Activated CD4-positive, alpha-beta T cell treated with anti-CD3 and anti-CD28 coated beads, Interleukin-2, amount 10 ng/mL, durations not matched to agents 7 days and 5 days (primary cell): ENCODE results near the gene CACNA1D. TPM values are rescaled to one million over a fixed set of nuclear protein-coding genes. Genes with fewer than 3 reads are reported as not detected.
"Not testable (repeated sequence)": the region's sequence is repeated elsewhere in the genome, so short reads cannot be mapped to it uniquely, and the experiment has no call there.

Experiments used
- CTCF ChIA-PET: fragments of 350-600 bp; sonication (Branson Sonifier 250); formaldehyde crosslinking; loops from one replicate; lab custom pipeline; 2021; ENCODE audit warnings: antibody characterized with exemption; lab: Charles Lee
- POLR2A ChIA-PET: fragments of 350-600 bp; sonication (Branson Sonifier 250); formaldehyde crosslinking; loops from one replicate; lab custom pipeline; 2021; ENCODE audit warnings: antibody characterized with exemption; lab: Charles Lee
- DNase-seq: peaks from one replicate; pipeline ENCODE4 v3.0.0-alpha.2; 2020
- H3K27ac Mint-ChIP-seq: one replicate; pipeline ENCODE4 v1.8.0; 2021; ENCODE audit warnings: mild to moderate bottlenecking, moderate library complexity, mixed read lengths
- H3K27me3 Mint-ChIP-seq: one replicate; pipeline ENCODE4 v1.8.0; 2021; ENCODE audit warnings: mixed read lengths
- H3K36me3 Mint-ChIP-seq: one replicate; pipeline ENCODE4 v1.8.0; 2021; ENCODE audit warnings: low read depth, mixed read lengths
- H3K4me1 Mint-ChIP-seq: one replicate; pipeline ENCODE4 v1.8.0; 2021; ENCODE audit warnings: mixed read lengths
- H3K4me3 Mint-ChIP-seq: one replicate; pipeline ENCODE4 v1.8.0; 2021; ENCODE audit warnings: mild to moderate bottlenecking, moderate library complexity, mixed read lengths
- H3K9me3 Mint-ChIP-seq: one replicate; pipeline ENCODE4 v1.8.0; 2021; ENCODE audit warnings: mixed read lengths
- total RNA-seq, 2 experiments: library from RNA; stranded (reverse); gene quantifications; one replicate each; pipeline ENCODE4 v1.2.3, GENCODE V29; 2021

Gene CACNA1D
- total RNA-seq = under 1 TPM; 0.15 to 0.33 TPM

- H3K4me3 Mint-ChIP-seq = peak within 1 kb of the TSS; percentile 37
- H3K27ac Mint-ChIP-seq = no peak within 1 kb of the TSS
- DNase-seq = no peak
Measured at GRCh38 chr3:53493963-53494791, at the start of gene CACNA1D. CACNA1D (plus strand) TSS chr3:53494611; CDS start chr3:53495167, 556 bp downstream.

GRCh38 chr3:53457068-53457467 is 37.3 kb upstream of the CACNA1D start:
- POLR2A ChIA-PET = no interaction called here
- peaks cover 12% of the 10 kb centered on the region for H3K27me3 Mint-ChIP-seq
- DNase-seq = no peak
- H3K36me3 Mint-ChIP-seq = no peaks in the 10 kb centered on the region
- H3K27ac Mint-ChIP-seq = no peak overlapping the region
- no peaks in the 10 kb centered on the region for H3K4me1 Mint-ChIP-seq
- H3K4me3 Mint-ChIP-seq = no peak overlapping the region
- H3K9me3 Mint-ChIP-seq = no peaks in the 10 kb centered on the region
- CTCF ChIA-PET = no interaction called here

More at GRCh38 chr3:53493963-53494791, at the start of gene CACNA1D:
- H3K36me3 Mint-ChIP-seq = no peaks in the 10 kb centered on the region
- no peaks in the 10 kb centered on the region for H3K9me3 Mint-ChIP-seq
- ChIA-PET POLR2A (no interaction called here), CTCF (no interaction called here)
- peaks cover 4% of the 10 kb centered on the region for H3K4me1 Mint-ChIP-seq
- peaks cover 70% of the 10 kb centered on the region for H3K27me3 Mint-ChIP-seq

- ChIA-PET POLR2A (no interaction called here), CTCF (no interaction called here)
- H3K9me3 Mint-ChIP-seq = peaks cover 4% of the 10 kb centered on the region
- no peak overlapping the region for H3K27ac Mint-ChIP-seq
- no peak for DNase-seq
- peaks cover 28% of the 10 kb centered on the region for H3K27me3 Mint-ChIP-seq
- H3K4me1 Mint-ChIP-seq = no peaks in the 10 kb centered on the region
- no peaks in the 10 kb centered on the region for H3K36me3 Mint-ChIP-seq
- H3K4me3 Mint-ChIP-seq = no peak overlapping the region
Measured at GRCh38 chr3:53460326-53460725, 34.1 kb upstream of the CACNA1D start.

- POLR2A ChIA-PET = no interaction called here
- DNase-seq = no peak
Measured at GRCh38 chr3:53464424-53464823, 30.0 kb upstream of the CACNA1D start.

GRCh38 chr3:53469758-53470157 is 24.7 kb upstream of the CACNA1D start:
- DNase-seq, H3K9me3 Mint-ChIP-seq, H3K36me3 Mint-ChIP-seq, POLR2A ChIA-PET, H3K4me3 Mint-ChIP-seq, CTCF ChIA-PET, H3K4me1 Mint-ChIP-seq, H3K27ac Mint-ChIP-seq: not testable (repeated sequence)
- H3K27me3 Mint-ChIP-seq = peaks cover 32% of the 10 kb centered on the region

More at GRCh38 chr3:53464424-53464823, 30.0 kb upstream of the CACNA1D start:
- Mint-ChIP-seq H3K36me3 (no peaks in the 10 kb centered on the region), H3K9me3 (peaks cover 4% of the 10 kb centered on the region), H3K4me3 (no peak overlapping the region), H3K27ac (no peak overlapping the region), H3K27me3 (peaks cover 34% of the 10 kb centered on the region), H3K4me1 (no peaks in the 10 kb centered on the region)
- CTCF ChIA-PET = no interaction called here

GRCh38 chr3:53473422-53473821 is 21.0 kb upstream of the CACNA1D start:
- H3K27ac Mint-ChIP-seq = no peak overlapping the region
- H3K9me3 Mint-ChIP-seq = no peaks in the 10 kb centered on the region
- ChIA-PET POLR2A (no interaction called here), CTCF (interaction anchor here (1.4 kb wide), 1 partner anchor 11 kb away, joined by 3 read pairs; no protein-coding TSS in a partner anchor)
- H3K4me3 Mint-ChIP-seq = no peak overlapping the region
- no peak for DNase-seq
- peaks cover 32% of the 10 kb centered on the region for H3K27me3 Mint-ChIP-seq
- no peaks in the 10 kb centered on the region for H3K4me1 Mint-ChIP-seq
- no peaks in the 10 kb centered on the region for H3K36me3 Mint-ChIP-seq

GRCh38 chr3:53476372-53476771 is 18.0 kb upstream of the CACNA1D start:
- DNase-seq, POLR2A ChIA-PET, H3K4me1 Mint-ChIP-seq, H3K9me3 Mint-ChIP-seq, CTCF ChIA-PET, H3K4me3 Mint-ChIP-seq, H3K36me3 Mint-ChIP-seq, H3K27ac Mint-ChIP-seq: not testable (repeated sequence)
- peaks cover 11% of the 10 kb centered on the region for H3K27me3 Mint-ChIP-seq

- CTCF ChIA-PET, H3K4me1 Mint-ChIP-seq, DNase-seq, H3K9me3 Mint-ChIP-seq, H3K36me3 Mint-ChIP-seq, H3K27ac Mint-ChIP-seq, POLR2A ChIA-PET, H3K4me3 Mint-ChIP-seq: not testable (repeated sequence)
- H3K27me3 Mint-ChIP-seq = peaks cover 19% of the 10 kb centered on the region
Measured at GRCh38 chr3:53477689-53478088, 16.7 kb upstream of the CACNA1D start.

GRCh38 chr3:53478166-53478830 is 16.1 kb upstream of the CACNA1D start:
- no peaks in the 10 kb centered on the region for H3K9me3 Mint-ChIP-seq
- no peak for DNase-seq
- H3K36me3 Mint-ChIP-seq = no peaks in the 10 kb centered on the region
- no peaks in the 10 kb centered on the region for H3K4me1 Mint-ChIP-seq
- H3K4me3 Mint-ChIP-seq = no peak overlapping the region
- POLR2A ChIA-PET = no interaction called here
- no peak overlapping the region for H3K27ac Mint-ChIP-seq
- CTCF ChIA-PET = no interaction called here
- peaks cover 19% of the 10 kb centered on the region for H3K27me3 Mint-ChIP-seq

- no peaks in the 10 kb centered on the region for H3K4me1 Mint-ChIP-seq
- POLR2A ChIA-PET = no interaction called here
- no peak overlapping the region for H3K27ac Mint-ChIP-seq
- H3K36me3 Mint-ChIP-seq = no peaks in the 10 kb centered on the region
- CTCF ChIA-PET = no interaction called here
- H3K9me3 Mint-ChIP-seq = no peaks in the 10 kb centered on the region
- H3K4me3 Mint-ChIP-seq = no peak overlapping the region
- peaks cover 19% of the 10 kb centered on the region for H3K27me3 Mint-ChIP-seq
- no peak for DNase-seq
Measured at GRCh38 chr3:53478921-53479664, 15.3 kb upstream of the CACNA1D start.

- Mint-ChIP-seq H3K27me3 (peaks cover 24% of the 10 kb centered on the region), H3K36me3 (no peaks in the 10 kb centered on the region), H3K4me3 (no peak overlapping the region), H3K4me1 (peaks cover 3% of the 10 kb centered on the region), H3K27ac (no peak overlapping the region), H3K9me3 (no peaks in the 10 kb centered on the region)
- POLR2A ChIA-PET = no interaction called here
- no peak for DNase-seq
- CTCF ChIA-PET = no interaction called here
Measured at GRCh38 chr3:53482227-53482626, 12.2 kb upstream of the CACNA1D start.

- peaks cover 3% of the 10 kb centered on the region for H3K4me1 Mint-ChIP-seq
- no peaks in the 10 kb centered on the region for H3K36me3 Mint-ChIP-seq
- no peaks in the 10 kb centered on the region for H3K9me3 Mint-ChIP-seq
- DNase-seq = no peak
- H3K27me3 Mint-ChIP-seq = peaks cover 27% of the 10 kb centered on the region
- H3K27ac Mint-ChIP-seq = no peak overlapping the region
- ChIA-PET POLR2A (no interaction called here), CTCF (interaction anchor here (1.4 kb wide), 1 partner anchor 11 kb away, joined by 3 read pairs; no protein-coding TSS in a partner anchor)
- no peak overlapping the region for H3K4me3 Mint-ChIP-seq
Measured at GRCh38 chr3:53483821-53484220, 10.6 kb upstream of the CACNA1D start.

GRCh38 chr3:53484984-53485383 is 9.4 kb upstream of the CACNA1D start:
- POLR2A ChIA-PET = no interaction called here
- no peak overlapping the region for H3K27ac Mint-ChIP-seq
- no peak for DNase-seq
- no peaks in the 10 kb centered on the region for H3K9me3 Mint-ChIP-seq
- no peak overlapping the region for H3K4me3 Mint-ChIP-seq
- H3K27me3 Mint-ChIP-seq = peaks cover 33% of the 10 kb centered on the region
- H3K36me3 Mint-ChIP-seq = no peaks in the 10 kb centered on the region
- CTCF ChIA-PET = interaction anchor here (1.4 kb wide), 1 partner anchor 12 kb away, joined by 3 read pairs; no protein-coding TSS in a partner anchor
- peaks cover 3% of the 10 kb centered on the region for H3K4me1 Mint-ChIP-seq
